ENCODE measurements around the gene FGF18. TPM values are rescaled to one million over a fixed set of nuclear protein-coding genes. Genes with fewer than 3 reads are reported as not detected.
"Not testable (repeated sequence)": the region's sequence is repeated elsewhere in the genome, so short reads cannot be mapped to it uniquely, and the experiment has no call there.

Gene FGF18
- total RNA-seq: under 1 TPM in 1 of 4 donors, not detected in 3; 0.53 TPM

- Histone ChIP-seq H3K9me3 (no peaks in the 10 kb centered on the region), H3K27ac (peak within 1 kb of the TSS in 2 of 4 donors; percentile 47 to 49), H3K27me3 (no peaks in the 10 kb centered on the region), H3K4me3 (peak within 1 kb of the TSS; percentile 25 to 61 (median 54)), H3K36me3 (no peaks in the 10 kb centered on the region), H3K4me1 (peaks cover 0 to 32% (median 16%) of the 10 kb centered on the region in 4 donors)
- DNase-seq: peak in 2 of 3 donors; percentile 50 to 74
- TF ChIP-seq, protein P1, sequence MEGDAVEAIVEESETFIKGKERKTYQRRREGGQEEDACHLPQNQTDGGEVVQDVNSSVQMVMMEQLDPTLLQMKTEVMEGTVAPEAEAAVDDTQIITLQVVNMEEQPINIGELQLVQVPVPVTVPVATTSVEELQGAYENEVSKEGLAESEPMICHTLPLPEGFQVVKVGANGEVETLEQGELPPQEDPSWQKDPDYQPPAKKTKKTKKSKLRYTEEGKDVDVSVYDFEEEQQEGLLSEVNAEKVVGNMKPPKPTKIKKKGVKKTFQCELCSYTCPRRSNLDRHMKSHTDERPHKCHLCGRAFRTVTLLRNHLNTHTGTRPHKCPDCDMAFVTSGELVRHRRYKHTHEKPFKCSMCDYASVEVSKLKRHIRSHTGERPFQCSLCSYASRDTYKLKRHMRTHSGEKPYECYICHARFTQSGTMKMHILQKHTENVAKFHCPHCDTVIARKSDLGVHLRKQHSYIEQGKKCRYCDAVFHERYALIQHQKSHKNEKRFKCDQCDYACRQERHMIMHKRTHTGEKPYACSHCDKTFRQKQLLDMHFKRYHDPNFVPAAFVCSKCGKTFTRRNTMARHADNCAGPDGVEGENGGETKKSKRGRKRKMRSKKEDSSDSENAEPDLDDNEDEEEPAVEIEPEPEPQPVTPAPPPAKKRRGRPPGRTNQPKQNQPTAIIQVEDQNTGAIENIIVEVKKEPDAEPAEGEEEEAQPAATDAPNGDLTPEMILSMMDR (IDR thresholded peaks at IDR 0.05): no peak
- TF ChIP-seq POLR2A (IDR thresholded peaks at IDR 0.05): no peak
Observed at GRCh38 chr5:171418982-171419687, at the start of gene FGF18. Gene FGF18 (plus strand): TSS chr5:171419647. CDS start chr5:171420200, 553 bp downstream.

GRCh38 chr5:171369898-171370297, 49.5 kb upstream of the FGF18 start:
- TF ChIP-seq, protein P1 (IDR thresholded peaks at IDR 0.05): no peak
- no peak for TF ChIP-seq POLR2A (IDR thresholded peaks at IDR 0.05)
- Histone ChIP-seq H3K4me3 (no peak overlapping the region), H3K27me3 (no peaks in the 10 kb centered on the region), H3K4me1 (no peaks in the 10 kb centered on the region), H3K9me3 (no peaks in the 10 kb centered on the region), H3K36me3 (no peaks in the 10 kb centered on the region), H3K27ac (no peak overlapping the region)
- DNase-seq: peak in 1 of 3 donors; percentile 8

DNA sequence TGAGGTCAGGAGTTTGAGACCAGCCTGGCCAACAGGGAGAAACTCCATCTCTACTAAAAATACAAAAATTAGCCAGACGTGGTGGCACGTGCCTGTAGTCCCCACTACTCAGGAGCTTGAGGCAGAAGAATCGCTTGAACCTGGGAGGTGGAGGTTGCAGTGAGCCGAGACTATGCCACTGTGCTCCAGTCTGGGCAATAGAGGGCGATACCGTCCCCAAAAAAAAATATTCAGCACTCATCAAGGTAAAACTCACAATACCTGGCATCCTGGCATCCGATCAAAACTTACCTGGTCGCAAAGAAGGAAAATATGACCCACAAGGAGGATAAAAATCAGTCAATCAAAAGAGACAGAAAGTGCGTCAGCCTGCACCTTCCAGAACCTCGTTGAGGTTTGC, 48.6 kb upstream of the FGF18 start:
- not testable (repeated sequence) for H3K4me1 ChIP-seq, H3K9me3 ChIP-seq, H3K27ac ChIP-seq, H3K36me3 ChIP-seq, H3K27me3 ChIP-seq, H3K4me3 ChIP-seq, DNase-seq

- Histone ChIP-seq H3K27ac (no peak overlapping the region), H3K4me1 (no peaks in the 10 kb centered on the region), H3K36me3 (no peaks in the 10 kb centered on the region), H3K9me3 (no peaks in the 10 kb centered on the region), H3K27me3 (no peaks in the 10 kb centered on the region), H3K4me3 (no peak overlapping the region)
- peak in 1 of 3 donors; percentile 29 for DNase-seq
- no peak for TF ChIP-seq POLR2A (IDR thresholded peaks at IDR 0.05)
- TF ChIP-seq, protein P1 (IDR thresholded peaks at IDR 0.05): no peak
Observed at GRCh38 chr5:171371326-171371725, 48.1 kb upstream of the FGF18 start.

- TF ChIP-seq, protein P1 (IDR thresholded peaks at IDR 0.05): no peak
- TF ChIP-seq POLR2A (IDR thresholded peaks at IDR 0.05): no peak
- Histone ChIP-seq H3K27me3 (no peaks in the 10 kb centered on the region), H3K27ac (no peak overlapping the region), H3K36me3 (no peaks in the 10 kb centered on the region), H3K9me3 (no peaks in the 10 kb centered on the region), H3K4me3 (no peak overlapping the region), H3K4me1 (no peaks in the 10 kb centered on the region)
- DNase-seq: no peak
Observed at GRCh38 chr5:171379961-171380360, 39.5 kb upstream of the FGF18 start.

DNA sequence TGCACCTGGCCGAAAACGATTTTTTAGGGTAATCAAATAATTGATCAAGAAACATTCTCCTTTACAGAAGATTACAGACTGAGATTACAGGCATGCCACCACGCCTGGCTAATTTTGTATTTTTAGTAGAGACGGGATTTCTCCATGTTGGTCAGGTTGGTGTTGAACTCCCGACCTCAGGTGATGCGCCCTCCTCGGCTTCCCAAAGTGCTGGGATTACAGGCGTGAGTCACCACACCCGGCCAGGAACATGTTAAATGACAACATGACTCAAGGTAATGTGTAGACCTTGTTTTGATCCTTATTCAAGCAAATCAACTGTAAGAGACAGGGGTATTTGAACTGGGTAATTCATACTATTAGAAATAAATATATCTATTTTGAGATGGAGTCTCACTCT, 35.0 kb upstream of the FGF18 start:
- H3K27ac ChIP-seq, H3K36me3 ChIP-seq, DNase-seq, H3K27me3 ChIP-seq, H3K9me3 ChIP-seq, H3K4me3 ChIP-seq, H3K4me1 ChIP-seq: not testable (repeated sequence)

DNA sequence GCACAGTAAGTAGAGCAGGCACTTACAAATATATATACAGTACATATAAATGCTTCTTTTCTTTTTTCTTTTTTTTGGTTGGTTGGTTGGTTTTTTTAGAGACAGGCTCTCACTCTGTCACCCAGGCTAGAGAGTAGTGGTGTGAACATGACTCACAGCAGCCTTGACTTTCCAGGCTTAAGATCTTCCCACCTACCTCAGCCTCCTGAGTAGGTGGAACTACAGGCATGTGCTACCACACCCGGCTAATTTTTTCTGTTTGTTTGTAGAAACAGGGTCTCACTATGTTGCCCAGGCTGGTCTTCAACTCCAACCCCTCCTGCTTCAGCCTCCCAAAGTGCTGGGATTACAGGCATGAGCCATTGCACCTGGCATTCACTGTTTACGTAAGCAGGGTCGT, 34.4 kb upstream of the FGF18 start:
- not testable (repeated sequence) for H3K36me3 ChIP-seq, DNase-seq, H3K4me1 ChIP-seq

More for the DNA sequence above, 34.4 kb upstream of the FGF18 start:
- not testable (repeated sequence) for H3K27me3 ChIP-seq, H3K4me3 ChIP-seq, H3K9me3 ChIP-seq, H3K27ac ChIP-seq
